ENCODE results near the gene STYXL1.
A peak's percentile ranks its signal among the peaks of the same experiment; 100 is the strongest.

The STYXL1 gene

GRCh38 chr7:75967055-75967454 lies 80.7 kb downstream of the STYXL1 start:
- DNase-seq, result no peak
- in situ Hi-C loops (cut with MboI; ENCODE audit: low pct_unique_long_range_greater_than_20kb, low sequenced_read_pairs), result no loop called here

GRCh38 chr7:75966190-75966961 lies 81.4 kb downstream of the STYXL1 start:
- in situ Hi-C loops (cut with MboI; ENCODE audit: low pct_unique_long_range_greater_than_20kb, low sequenced_read_pairs), result no loop called here
- no peak for DNase-seq

- in situ Hi-C loops (cut with MboI; ENCODE audit: low pct_unique_long_range_greater_than_20kb, low sequenced_read_pairs), result no loop called here
These were observed 82.2 kb downstream of the STYXL1 start for GRCh38 chr7:75965617-75966016.

GRCh38 chr7:75963381-75963995 lies 84.3 kb downstream of the STYXL1 start:
- DNase-seq, result no peak

More at GRCh38 chr7:75965617-75966016, 82.2 kb downstream of the STYXL1 start:
- DNase-seq, result no peak

GRCh38 chr7:75962607-75963380 lies 85.0 kb downstream of the STYXL1 start:
- in situ Hi-C loops (cut with MboI; ENCODE audit: low pct_unique_long_range_greater_than_20kb, low sequenced_read_pairs), result no loop called here
- DNase-seq, result no peak

More at GRCh38 chr7:75963381-75963995, 84.3 kb downstream of the STYXL1 start:
- in situ Hi-C loops (cut with MboI; ENCODE audit: low pct_unique_long_range_greater_than_20kb, low sequenced_read_pairs), result no loop called here

GRCh38 chr7:75961218-75961617 lies 86.6 kb downstream of the STYXL1 start:
- in situ Hi-C loops (cut with MboI; ENCODE audit: low pct_unique_long_range_greater_than_20kb, low sequenced_read_pairs), result no loop called here
- DNase-seq, result no peak

GRCh38 chr7:75960372-75960771 lies 87.4 kb downstream of the STYXL1 start:
- DNase-seq, result no peak
- in situ Hi-C loops (cut with MboI; ENCODE audit: low pct_unique_long_range_greater_than_20kb, low sequenced_read_pairs), result no loop called here

GRCh38 chr7:75958802-75959543 lies 88.8 kb downstream of the STYXL1 start:
- DNase-seq, result no peak
- in situ Hi-C loops (cut with MboI; ENCODE audit: low pct_unique_long_range_greater_than_20kb, low sequenced_read_pairs), result no loop called here

GRCh38 chr7:75957021-75957736 lies 90.6 kb downstream of the STYXL1 start:
- in situ Hi-C loops (cut with MboI; ENCODE audit: low pct_unique_long_range_greater_than_20kb, low sequenced_read_pairs), result no loop called here
- peak; percentile 29 for DNase-seq

- in situ Hi-C loops (cut with MboI; ENCODE audit: low pct_unique_long_range_greater_than_20kb, low sequenced_read_pairs), result no loop called here
These were observed 92.4 kb downstream of the STYXL1 start for GRCh38 chr7:75955331-75955955.

GRCh38 chr7:75953931-75954330 lies 93.9 kb downstream of the STYXL1 start:
- no peak for DNase-seq
- in situ Hi-C loops (cut with MboI; ENCODE audit: low pct_unique_long_range_greater_than_20kb, low sequenced_read_pairs), result no loop called here

More at GRCh38 chr7:75955331-75955955, 92.4 kb downstream of the STYXL1 start:
- no peak for DNase-seq

GRCh38 chr7:75953431-75953830 lies 94.4 kb downstream of the STYXL1 start:
- DNase-seq, result no peak
- in situ Hi-C loops (cut with MboI; ENCODE audit: low pct_unique_long_range_greater_than_20kb, low sequenced_read_pairs), result no loop called here

- in situ Hi-C loops (cut with MboI; ENCODE audit: low pct_unique_long_range_greater_than_20kb, low sequenced_read_pairs), result no loop called here
- peak; percentile 20 for DNase-seq
These were observed 96.3 kb downstream of the STYXL1 start for GRCh38 chr7:75951506-75951905.

- in situ Hi-C loops (cut with MboI; ENCODE audit: low pct_unique_long_range_greater_than_20kb, low sequenced_read_pairs), result no loop called here
- no peak for DNase-seq
These were observed 97.6 kb downstream of the STYXL1 start for GRCh38 chr7:75950111-75950681.

- no peak for DNase-seq
- in situ Hi-C loops (cut with MboI; ENCODE audit: low pct_unique_long_range_greater_than_20kb, low sequenced_read_pairs), result no loop called here
These were observed 99.6 kb downstream of the STYXL1 start for GRCh38 chr7:75948179-75948578.
